ENCODE results near the gene GOLGA2. TPM values are rescaled to one million over a fixed set of nuclear protein-coding genes. Genes with fewer than 3 reads are reported as not detected.

GOLGA2 gene
- total RNA-seq, 2 experiments from 2014 or later = 28.2 to 58.2 TPM

- Histone ChIP-seq H4K20me1 (ENCODE audit: insufficient read depth, low read length) (no peaks in the 10 kb centered on the region), H3K4me2 (ENCODE audit: low read length) (no peak overlapping the region), H3K4me1 (ENCODE audit: insufficient read depth, low read length, poor library complexity, severe bottlenecking) (peaks cover 25% of the 10 kb centered on the region), H3K4me3 (ENCODE audit: low read depth, low read length, poor library complexity, severe bottlenecking) (no peak overlapping the region), H3K9me2 (ENCODE audit: insufficient read depth, low read length) (no peaks in the 10 kb centered on the region), H3K9me3 (ENCODE audit: low read length) (no peaks in the 10 kb centered on the region), H3K79me2 (ENCODE audit: insufficient read depth, low read depth, low read length) (no peaks in the 10 kb centered on the region), H3K36me3 (ENCODE audit: insufficient read depth, low read length) (no peaks in the 10 kb centered on the region), H2AFZ (ENCODE audit: low read length) (no peak overlapping the region), H3K27ac (ENCODE audit: low read depth, low read length, poor library complexity, severe bottlenecking) (no peak overlapping the region)
- BruUV-seq (replicated peaks) = no TSS peak
- ChIA-PET POLR2A (no interaction called here), CTCF (ENCODE audit: unreplicated experiment) (no interaction called here)
- DNase-seq (ENCODE audit: low spot score) = no peak
- intact Hi-C loops (cut with micrococcal nuclease; ENCODE audit: unreplicated experiment) = no loop called here
- TF ChIP-seq EZH2phosphoT487 (IDR thresholded peaks at IDR 0.05; ENCODE audit: borderline replicate concordance, low read depth, low read length) (no peak), CTCF (conservative IDR thresholded peaks at IDR 0.05; ENCODE audit: low read length) (no peak)
These were observed 28.5 kb downstream of the GOLGA2 start for GRCh38 chr9:128247226-128247803.

GRCh38 chr9:128246471-128246870, 29.3 kb downstream of the GOLGA2 start:
- H3K79me2 ChIP-seq (ENCODE audit: insufficient read depth, low read depth, low read length) = no peaks in the 10 kb centered on the region
- H3K4me2 ChIP-seq (ENCODE audit: low read length) = no peak overlapping the region
- BruUV-seq (replicated peaks) = no TSS peak
- no peak overlapping the region for H3K4me3 ChIP-seq (ENCODE audit: low read depth, low read length, poor library complexity, severe bottlenecking)
- no peak for DNase-seq (ENCODE audit: low spot score)
- ChIA-PET CTCF (ENCODE audit: unreplicated experiment) (interaction anchor here (0.6 kb wide), 2 partner anchors 25 to 70 kb away, joined by 3 to 4 read pairs; no protein-coding TSS in a partner anchor), POLR2A (no interaction called here)
- H3K4me1 ChIP-seq (ENCODE audit: insufficient read depth, low read length, poor library complexity, severe bottlenecking) = peaks cover 25% of the 10 kb centered on the region
- intact Hi-C loops (cut with micrococcal nuclease; ENCODE audit: unreplicated experiment) = no loop called here
- H3K36me3 ChIP-seq (ENCODE audit: insufficient read depth, low read length) = no peaks in the 10 kb centered on the region
- H3K9me2 ChIP-seq (ENCODE audit: insufficient read depth, low read length) = no peaks in the 10 kb centered on the region
- H4K20me1 ChIP-seq (ENCODE audit: insufficient read depth, low read length) = no peaks in the 10 kb centered on the region
- no peak overlapping the region for H2AFZ ChIP-seq (ENCODE audit: low read length)
- no peak for TF ChIP-seq EZH2phosphoT487 (IDR thresholded peaks at IDR 0.05; ENCODE audit: borderline replicate concordance, low read depth, low read length)
- H3K27ac ChIP-seq (ENCODE audit: low read depth, low read length, poor library complexity, severe bottlenecking) = no peak overlapping the region
- no peaks in the 10 kb centered on the region for H3K9me3 ChIP-seq (ENCODE audit: low read length)

- CTCF ChIA-PET (ENCODE audit: unreplicated experiment) = interaction anchor here (0.6 to 0.7 kb wide), 2 partner anchors 24 to 49 kb away, joined by 4 to 12 read pairs; no protein-coding TSS in a partner anchor
These were observed 30.2 kb downstream of the GOLGA2 start for GRCh38 chr9:128245421-128246151.

More at GRCh38 chr9:128245421-128246151, 30.2 kb downstream of the GOLGA2 start:
- no peak for TF ChIP-seq CTCF (conservative IDR thresholded peaks at IDR 0.05; ENCODE audit: low read length)
- no peak for TF ChIP-seq EZH2phosphoT487 (IDR thresholded peaks at IDR 0.05; ENCODE audit: borderline replicate concordance, low read depth, low read length)
- no peaks in the 10 kb centered on the region for H3K9me3 ChIP-seq (ENCODE audit: low read length)
- H3K79me2 ChIP-seq (ENCODE audit: insufficient read depth, low read depth, low read length) = no peaks in the 10 kb centered on the region
- H2AFZ ChIP-seq (ENCODE audit: low read length) = peak overlapping the region; percentile 3; the same call in 1 of the 2 replicates
- DNase-seq (ENCODE audit: low spot score) = no peak
- intact Hi-C loops (cut with micrococcal nuclease; ENCODE audit: unreplicated experiment) = no loop called here
- no peaks in the 10 kb centered on the region for H3K36me3 ChIP-seq (ENCODE audit: insufficient read depth, low read length)
- H3K4me2 ChIP-seq (ENCODE audit: low read length) = no peak overlapping the region
- no peak overlapping the region for H3K27ac ChIP-seq (ENCODE audit: low read depth, low read length, poor library complexity, severe bottlenecking)
- H3K9me2 ChIP-seq (ENCODE audit: insufficient read depth, low read length) = no peaks in the 10 kb centered on the region
- BruUV-seq (replicated peaks) = no TSS peak
- POLR2A ChIA-PET = interaction anchor here (0.7 kb wide), 1 partner anchor 44 kb away, joined by 3 read pairs; no protein-coding TSS in a partner anchor
- no peaks in the 10 kb centered on the region for H4K20me1 ChIP-seq (ENCODE audit: insufficient read depth, low read length)
- H3K4me1 ChIP-seq (ENCODE audit: insufficient read depth, low read length, poor library complexity, severe bottlenecking) = peaks cover 22% of the 10 kb centered on the region
- H3K4me3 ChIP-seq (ENCODE audit: low read depth, low read length, poor library complexity, severe bottlenecking) = no peak overlapping the region

All from OCI-LY7 (cell line).